Gastrocnemius medialis (tissue), 4 donors: ENCODE results near the gene HPN. TPM values are rescaled to one million over a fixed set of nuclear protein-coding genes. Genes with fewer than 3 reads are reported as not detected.

Experiments
- ATAC-seq, 2 donors: fragments of 150-250 bp; one replicate each; pipeline ENCODE4 v1.9.1; 2016
- DNase-seq, 2 donors: peaks; one replicate each; pipeline ENCODE4 v3.0.0-alpha.2; 2019
- H3K27ac ChIP-seq, 4 donors: fragments of 200-600 bp; sonication (generic); 1 replicate in 1 of 4; 2 replicates in 3 of 4; pipeline ENCODE4 v1.5.1; 2016 to 2018; ENCODE audit warnings: mild to moderate bottlenecking in 2 of 4, moderate library complexity in 1 of 4
- H3K27me3 ChIP-seq, 3 donors: fragments of 200-600 bp; sonication (generic) in 2 of 3; 1 replicate in 1 of 3; 2 replicates in 2 of 3; pipeline versions ENCODE4 v1.5.1 to v1.6.0; 2016 to 2019; ENCODE audit warnings: mild to moderate bottlenecking in 1 of 3, moderate library complexity in 1 of 3
- H3K36me3 ChIP-seq, 2 donors: fragments of 200-600 bp; sonication (generic) in 1 of 2; one replicate each; pipeline ENCODE4 v1.5.1; 2017 to 2018
- H3K4me1 ChIP-seq, 2 donors: fragments of 200-600 bp; sonication (generic) in 1 of 2; one replicate each; pipeline ENCODE4 v1.5.1; 2016 to 2017; ENCODE audit warnings: mild to moderate bottlenecking in 2 of 2
- H3K4me3 ChIP-seq, 4 donors: fragments of 200-600 bp; sonication (generic) in 3 of 4; 1 replicate in 1 of 4; 2 replicates in 3 of 4; pipeline ENCODE4 v1.5.1; 2016 to 2019; ENCODE audit warnings: mild to moderate bottlenecking in 2 of 4
- H3K9me3 ChIP-seq, 3 donors: fragments of 200-600 bp; sonication (generic) in 2 of 3; 1 replicate in 1 of 3; 2 replicates in 2 of 3; pipeline ENCODE4 v1.5.1; 2016 to 2019
- CTCF ChIP-seq, 5 experiments: fragments of 450-650 bp in 3 of 5; fragments of 200-600 bp in 2 of 5; sonication (generic) in 2 of 5; IDR thresholded peaks in 4 of 5; conservative IDR thresholded peaks in 1 of 5; 1 replicate in 4 of 5; 2 replicates in 1 of 5; pipeline ENCODE4 v1.5.1; 2016 to 2019; ENCODE audit warnings: antibody characterized with exemption in 5 of 5, mild to moderate bottlenecking in 3 of 5, moderate library complexity in 3 of 5
- POLR2A ChIP-seq, 2 donors: fragments of 450-650 bp; IDR thresholded peaks; one replicate each; pipeline ENCODE4 v1.6.1; 2017; ENCODE audit warnings: antibody characterized with exemption in 2 of 2, mild to moderate bottlenecking in 2 of 2, moderate library complexity in 2 of 2
- in situ Hi-C, 4 donors: fragments of 200-750 bp; cut with MboI; loops; one replicate each; pipeline versions ENCODE4 v1.15.0 to v1.8.0; 2017; ENCODE audit warnings: low sequenced_read_pairs in 4 of 4
- intact Hi-C: fragments of 100-400 bp; cut with DNase I; formaldehyde crosslinking; loops from one replicate; pipeline ENCODE4 v1.15.1; 2023; ENCODE audit warnings: low total_unique reads
- total RNA-seq, 4 donors: library from RNA; depleted of rRNA; stranded (reverse); fragments of >200 nt; gene quantifications; one replicate each; pipeline versions ENCODE4 v1.1.0 to v1.2.3, GENCODE V29; 2016

HPN gene
- total RNA-seq, 4 donors from 2014 or later, result 9.1 to 24.0 (median 17.1) TPM

GRCh38 chr19:35076657-35077056 lies 35.1 kb downstream of the HPN start:
- H3K27me3 ChIP-seq, result no peaks in the 10 kb centered on the region
- no peaks in the 10 kb centered on the region for H3K36me3 ChIP-seq
- DNase-seq (no peak), ATAC-seq (no peak)
- in situ Hi-C loops (no loop called here), intact Hi-C loops (no loop called here)
- H3K27ac ChIP-seq, result no peak overlapping the region
- TF ChIP-seq CTCF (IDR thresholded peaks at IDR 0.05 in 4 of 5, conservative IDR thresholded peaks at IDR 0.05 in 1 of 5) (no peak), POLR2A (IDR thresholded peaks at IDR 0.05) (no peak)
- no peaks in the 10 kb centered on the region for H3K9me3 ChIP-seq
- H3K4me1 ChIP-seq, result no peaks in the 10 kb centered on the region
- H3K4me3 ChIP-seq, result no peak overlapping the region

GRCh38 chr19:35077411-35078223 lies 36.1 kb downstream of the HPN start:
- TF ChIP-seq POLR2A (IDR thresholded peaks at IDR 0.05) (no peak), CTCF (IDR thresholded peaks at IDR 0.05 in 4 of 5, conservative IDR thresholded peaks at IDR 0.05 in 1 of 5) (no peak)
- Histone ChIP-seq H3K27ac (no peak overlapping the region), H3K27me3 (no peaks in the 10 kb centered on the region), H3K9me3 (no peaks in the 10 kb centered on the region), H3K4me1 (no peaks in the 10 kb centered on the region), H3K36me3 (no peaks in the 10 kb centered on the region), H3K4me3 (no peak overlapping the region)
- intact Hi-C loops, result no loop called here
- in situ Hi-C loops, result no loop called here
- DNase-seq (no peak), ATAC-seq (no peak)

- H3K9me3 ChIP-seq, result no peaks in the 10 kb centered on the region
- in situ Hi-C loops, result loop anchor here in 2 of 4 donors (10.0 kb wide), 1 partner anchor 105 kb away; no protein-coding TSS in a partner anchor
- no peak overlapping the region for H3K4me3 ChIP-seq
- ATAC-seq (no peak), DNase-seq (no peak)
- no peaks in the 10 kb centered on the region for H3K4me1 ChIP-seq
- H3K27ac ChIP-seq, result no peak overlapping the region
- intact Hi-C loops, result no loop called here
- no peak for TF ChIP-seq POLR2A (IDR thresholded peaks at IDR 0.05)
- no peak for TF ChIP-seq CTCF (IDR thresholded peaks at IDR 0.05 in 4 of 5, conservative IDR thresholded peaks at IDR 0.05 in 1 of 5)
- H3K36me3 ChIP-seq, result no peaks in the 10 kb centered on the region
- H3K27me3 ChIP-seq, result no peaks in the 10 kb centered on the region
Measured at GRCh38 chr19:35079826-35080225, 38.3 kb downstream of the HPN start.

- TF ChIP-seq CTCF (IDR thresholded peaks at IDR 0.05 in 4 of 5, conservative IDR thresholded peaks at IDR 0.05 in 1 of 5) (peak in 2 of 5 experiments; percentile 27 to 34), POLR2A (IDR thresholded peaks at IDR 0.05) (no peak)
- ATAC-seq (peak in 1 of 2 donors; percentile 48), DNase-seq (no peak)
- H3K36me3 ChIP-seq, result no peaks in the 10 kb centered on the region
- no peaks in the 10 kb centered on the region for H3K27me3 ChIP-seq
- H3K4me3 ChIP-seq, result no peak overlapping the region
- H3K27ac ChIP-seq, result no peak overlapping the region
- in situ Hi-C loops (loop anchor here in 2 of 4 donors (10.0 kb wide), 1 partner anchor 106 kb away; no protein-coding TSS in a partner anchor), intact Hi-C loops (no loop called here)
- no peaks in the 10 kb centered on the region for H3K4me1 ChIP-seq
- no peaks in the 10 kb centered on the region for H3K9me3 ChIP-seq
Measured at GRCh38 chr19:35080613-35081170, 39.2 kb downstream of the HPN start.
